ENCODE measurements around the gene GPC6. TPM values are rescaled to one million over a fixed set of nuclear protein-coding genes. Genes with fewer than 3 reads are reported as not detected.

Gene GPC6
- total RNA-seq (under 1 TPM in 3 of 5 donors, not detected in 2; 0.03 to 0.18 (median 0.06) TPM), total RNA-seq (0 to 0.19 (median 0) reads per million in 29 experiments)
- 0.07 TPM for total RNA-seq (2013)

DNA sequence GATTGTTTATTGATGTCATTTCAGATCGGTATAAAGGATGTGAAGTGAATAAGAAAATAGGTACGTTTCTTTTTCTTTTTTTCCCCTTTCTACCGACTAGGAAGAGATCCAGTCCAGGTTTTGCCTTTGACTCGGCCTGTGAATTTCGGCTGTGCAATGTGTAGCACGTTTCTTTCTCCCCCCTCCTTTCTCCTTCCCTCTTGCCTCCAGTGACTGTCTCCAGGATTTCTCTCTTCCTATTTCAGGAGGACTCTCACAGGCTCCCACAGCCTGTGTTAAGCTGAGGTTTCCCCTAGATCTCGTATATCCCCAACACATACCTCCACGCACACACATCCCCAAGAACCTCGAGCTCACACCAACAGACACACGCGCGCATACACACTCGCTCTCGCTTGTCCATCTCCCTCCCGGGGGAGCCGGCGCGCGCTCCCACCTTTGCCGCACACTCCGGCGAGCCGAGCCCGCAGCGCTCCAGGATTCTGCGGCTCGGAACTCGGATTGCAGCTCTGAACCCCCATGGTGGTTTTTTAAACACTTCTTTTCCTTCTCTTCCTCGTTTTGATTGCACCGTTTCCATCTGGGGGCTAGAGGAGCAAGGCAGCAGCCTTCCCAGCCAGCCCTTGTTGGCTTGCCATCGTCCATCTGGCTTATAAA is at the start of gene GPC6:
GPC6 (plus strand) TSS at position 185 of the 657 bp plus-strand sequence.
- H3K27me3 ChIP-seq (replicated peaks in 1 of 2; ENCODE audit: control insufficient read depth in 2 of 2, extremely low read depth in 1 of 2, insufficient read depth in 2 of 2, low read length in 1 of 2), result peaks cover 3 to 21% of the 10 kb centered on the region in 2 experiments
- H3K9me3 ChIP-seq, result no peaks in the 10 kb centered on the region
- peaks cover 2 to 9% (median 5%) of the 10 kb centered on the region in 3 donors for H3K4me1 Mint-ChIP-seq
- ChIA-PET POLR2A (no interaction called here), CTCF (no interaction called here)
- no peak within 1 kb of the TSS for H3K27ac ChIP-seq (ENCODE audit: low read length)
- no peaks in the 10 kb centered on the region for H3K9me3 Mint-ChIP-seq
- no peak within 1 kb of the TSS for H3K4me3 ChIP-seq (ENCODE audit: control insufficient read depth in 1 of 2, extremely low read depth in 1 of 2, low read length in 1 of 2)
- H3K4me3 Mint-ChIP-seq, result no peak within 1 kb of the TSS
- H3K27ac Mint-ChIP-seq, result no peak within 1 kb of the TSS
- ATAC-seq (replicated peaks in 1 of 4), result no peak
- WGBS (ENCODE audit: insufficient coverage), result 6% methylated on average over 29 of the region's 31 CpGs
- peaks cover 38 to 52% of the 10 kb centered on the region in 2 donors for H3K27me3 Mint-ChIP-seq
- no peak for DNase-seq
- no peaks in the 10 kb centered on the region for H3K36me3 ChIP-seq (ENCODE audit: control insufficient read depth in 2 of 2, extremely low read depth in 1 of 2, insufficient read depth in 1 of 2, low read length in 1 of 2)
- no peaks in the 10 kb centered on the region for H3K36me3 Mint-ChIP-seq
- no peaks in the 10 kb centered on the region for H3K4me1 ChIP-seq (ENCODE audit: control insufficient read depth in 1 of 2, extremely low read depth in 1 of 2, insufficient read depth in 2 of 2, low read length in 2 of 2)

DNA sequence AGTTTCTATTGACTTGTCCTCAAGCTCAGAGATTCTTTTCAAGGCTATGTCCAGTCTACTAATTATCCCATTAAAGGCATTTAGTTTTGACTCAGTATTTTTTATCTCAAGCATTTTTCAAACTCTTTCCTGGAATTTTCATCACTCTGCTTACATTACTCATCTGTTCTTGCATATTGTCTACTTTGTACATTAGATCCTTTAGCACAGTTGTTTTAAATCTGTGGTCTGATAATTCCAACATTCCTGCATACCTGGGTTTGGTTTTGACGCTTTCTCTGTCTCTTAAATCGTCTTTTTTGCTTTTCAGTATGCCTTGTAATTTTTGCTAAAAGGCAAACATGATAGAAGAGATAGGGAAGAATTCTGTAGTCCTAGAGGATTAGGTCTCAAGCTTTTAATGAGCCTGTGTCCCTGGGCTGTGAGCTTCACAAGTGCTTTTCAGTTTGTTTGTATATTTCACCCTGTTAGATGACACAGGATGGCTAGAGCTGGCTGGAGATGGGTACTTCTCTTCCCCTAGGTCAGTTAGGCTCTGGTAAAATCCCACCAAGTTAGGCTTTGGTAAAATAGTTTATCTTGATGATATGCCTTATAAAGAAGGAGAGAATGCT is 46.1 kb upstream of the GPC6 start:
- no peaks in the 10 kb centered on the region for H3K9me3 ChIP-seq
- ChIA-PET POLR2A (no interaction called here), CTCF (no interaction called here)
- 20% methylated on average over 1 of the region's 2 CpGs for whole genome bisulfite sequencing (ENCODE audit: insufficient coverage)
- no peaks in the 10 kb centered on the region for H3K36me3 ChIP-seq (ENCODE audit: control insufficient read depth in 2 of 2, extremely low read depth in 1 of 2, insufficient read depth in 1 of 2, low read length in 1 of 2)
- Mint-ChIP-seq H3K36me3 (no peaks in the 10 kb centered on the region), H3K4me1 (no peaks in the 10 kb centered on the region), H3K27ac (no peak overlapping the region), H3K4me3 (no peak overlapping the region), H3K9me3 (peaks cover 0 to 5% (median 5%) of the 10 kb centered on the region in 3 donors), H3K27me3 (no peaks in the 10 kb centered on the region)
- H3K27ac ChIP-seq (ENCODE audit: low read length), result no peak overlapping the region
- H3K4me3 ChIP-seq (ENCODE audit: control insufficient read depth in 1 of 2, extremely low read depth in 1 of 2, low read length in 1 of 2), result no peak overlapping the region
- H3K4me1 ChIP-seq (ENCODE audit: control insufficient read depth in 1 of 2, extremely low read depth in 1 of 2, insufficient read depth in 2 of 2, low read length in 2 of 2), result no peaks in the 10 kb centered on the region
- DNase-seq (no peak), ATAC-seq (replicated peaks in 1 of 4) (no peak)
- H3K27me3 ChIP-seq (replicated peaks in 1 of 2; ENCODE audit: control insufficient read depth in 2 of 2, extremely low read depth in 1 of 2, insufficient read depth in 2 of 2, low read length in 1 of 2), result no peaks in the 10 kb centered on the region

DNA sequence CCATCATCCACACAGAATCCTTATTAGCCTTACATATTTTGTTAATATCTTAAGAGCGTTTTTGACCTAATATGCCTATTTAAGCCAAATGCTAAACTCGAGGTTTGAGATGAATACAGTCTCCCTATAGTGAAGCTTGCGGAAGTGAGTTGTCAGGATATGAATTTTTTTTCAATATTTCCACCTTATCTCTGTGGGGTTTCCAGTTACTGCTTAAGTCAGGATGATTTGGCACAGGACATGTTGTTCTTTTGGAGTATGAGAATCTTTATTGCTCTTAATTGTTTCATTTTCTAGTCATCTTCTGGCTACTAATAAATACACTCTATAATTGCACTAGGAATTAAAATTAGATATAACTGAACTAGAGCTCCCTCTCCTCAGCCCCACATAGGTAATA is 44.2 kb upstream of the GPC6 start:
- H3K36me3 Mint-ChIP-seq, result no peaks in the 10 kb centered on the region
- peaks cover 0 to 5% (median 5%) of the 10 kb centered on the region in 3 donors for H3K9me3 Mint-ChIP-seq
- no peak for DNase-seq
- no CpG with 5 or more reads among the region's 3 CpGs for WGBS (ENCODE audit: insufficient coverage)
- Histone ChIP-seq H3K36me3 (ENCODE audit: control insufficient read depth in 2 of 2, extremely low read depth in 1 of 2, insufficient read depth in 1 of 2, low read length in 1 of 2) (no peaks in the 10 kb centered on the region), H3K4me1 (ENCODE audit: control insufficient read depth in 1 of 2, extremely low read depth in 1 of 2, insufficient read depth in 2 of 2, low read length in 2 of 2) (no peaks in the 10 kb centered on the region), H3K27ac (ENCODE audit: low read length) (no peak overlapping the region), H3K9me3 (no peaks in the 10 kb centered on the region), H3K4me3 (ENCODE audit: control insufficient read depth in 1 of 2, extremely low read depth in 1 of 2, low read length in 1 of 2) (no peak overlapping the region), H3K27me3 (replicated peaks in 1 of 2; ENCODE audit: control insufficient read depth in 2 of 2, extremely low read depth in 1 of 2, insufficient read depth in 2 of 2, low read length in 1 of 2) (no peaks in the 10 kb centered on the region)
- H3K27ac Mint-ChIP-seq, result no peak overlapping the region
- ChIA-PET POLR2A (no interaction called here), CTCF (no interaction called here)
- no peak overlapping the region for H3K4me3 Mint-ChIP-seq
- no peak for ATAC-seq (replicated peaks in 1 of 4)
- H3K4me1 Mint-ChIP-seq, result no peaks in the 10 kb centered on the region
- no peaks in the 10 kb centered on the region for H3K27me3 Mint-ChIP-seq

DNA sequence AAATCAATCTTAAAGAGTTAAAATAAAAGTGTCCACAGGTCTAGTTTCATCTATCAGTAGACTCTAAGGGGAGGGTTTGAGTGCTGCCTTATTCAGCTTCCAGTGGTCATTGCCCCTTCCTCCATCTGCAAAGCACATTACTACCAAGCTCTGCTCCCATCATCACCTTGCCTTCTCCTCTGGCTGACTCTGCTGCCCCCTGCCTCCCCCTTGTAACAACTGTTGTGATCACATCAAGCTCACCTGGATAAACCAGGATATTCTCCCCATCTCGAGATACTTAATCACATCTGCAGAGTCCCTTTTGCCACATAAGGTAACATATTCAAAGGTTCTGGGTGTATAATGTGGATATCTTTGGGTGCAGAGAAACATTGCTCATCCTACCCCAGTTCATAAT is 43.3 kb upstream of the GPC6 start:
- no CpG with 5 or more reads among the region's 1 CpG for WGBS (ENCODE audit: insufficient coverage)
- DNase-seq (no peak), ATAC-seq (replicated peaks in 1 of 4) (no peak)
- Histone ChIP-seq H3K4me1 (ENCODE audit: control insufficient read depth in 1 of 2, extremely low read depth in 1 of 2, insufficient read depth in 2 of 2, low read length in 2 of 2) (no peaks in the 10 kb centered on the region), H3K27ac (ENCODE audit: low read length) (no peak overlapping the region), H3K9me3 (no peaks in the 10 kb centered on the region), H3K4me3 (ENCODE audit: control insufficient read depth in 1 of 2, extremely low read depth in 1 of 2, low read length in 1 of 2) (no peak overlapping the region), H3K36me3 (ENCODE audit: control insufficient read depth in 2 of 2, extremely low read depth in 1 of 2, insufficient read depth in 1 of 2, low read length in 1 of 2) (no peaks in the 10 kb centered on the region), H3K27me3 (replicated peaks in 1 of 2; ENCODE audit: control insufficient read depth in 2 of 2, extremely low read depth in 1 of 2, insufficient read depth in 2 of 2, low read length in 1 of 2) (no peaks in the 10 kb centered on the region)
- Mint-ChIP-seq H3K9me3 (peaks cover 0 to 5% (median 5%) of the 10 kb centered on the region in 3 donors), H3K4me3 (no peak overlapping the region), H3K27me3 (no peaks in the 10 kb centered on the region), H3K27ac (no peak overlapping the region), H3K36me3 (no peaks in the 10 kb centered on the region), H3K4me1 (no peaks in the 10 kb centered on the region)
- ChIA-PET POLR2A (no interaction called here), CTCF (no interaction called here)

DNA sequence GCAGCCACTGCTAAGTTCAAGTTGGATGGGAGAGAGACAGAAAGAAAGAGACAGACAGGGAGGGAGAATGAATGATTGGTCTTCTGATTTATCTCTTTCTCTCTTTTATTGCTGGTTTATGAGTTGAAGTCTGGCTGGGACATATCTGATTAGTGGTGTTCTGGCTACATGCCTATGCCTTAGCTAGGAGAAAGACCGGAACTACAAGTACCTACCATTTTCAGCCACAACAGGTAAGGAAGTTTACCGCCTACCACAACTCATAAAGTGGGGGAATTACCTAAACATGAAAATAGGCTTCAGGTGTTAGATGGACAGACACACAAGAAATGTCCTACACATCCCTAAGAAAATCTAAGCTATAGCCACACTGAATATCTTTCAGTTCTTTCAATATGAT is 36.6 kb upstream of the GPC6 start:
- Mint-ChIP-seq H3K27ac (no peak overlapping the region), H3K9me3 (peaks cover 5 to 13% (median 7%) of the 10 kb centered on the region in 3 donors), H3K27me3 (no peaks in the 10 kb centered on the region), H3K4me3 (no peak overlapping the region), H3K4me1 (no peaks in the 10 kb centered on the region), H3K36me3 (no peaks in the 10 kb centered on the region)
- no peak for ATAC-seq (replicated peaks in 1 of 4)
- Histone ChIP-seq H3K9me3 (no peaks in the 10 kb centered on the region), H3K4me3 (ENCODE audit: control insufficient read depth in 1 of 2, extremely low read depth in 1 of 2, low read length in 1 of 2) (no peak overlapping the region), H3K36me3 (ENCODE audit: control insufficient read depth in 2 of 2, extremely low read depth in 1 of 2, insufficient read depth in 1 of 2, low read length in 1 of 2) (no peaks in the 10 kb centered on the region), H3K4me1 (ENCODE audit: control insufficient read depth in 1 of 2, extremely low read depth in 1 of 2, insufficient read depth in 2 of 2, low read length in 2 of 2) (no peaks in the 10 kb centered on the region), H3K27ac (ENCODE audit: low read length) (no peak overlapping the region), H3K27me3 (replicated peaks in 1 of 2; ENCODE audit: control insufficient read depth in 2 of 2, extremely low read depth in 1 of 2, insufficient read depth in 2 of 2, low read length in 1 of 2) (no peaks in the 10 kb centered on the region)
- no CpG with 5 or more reads among the region's 2 CpGs for WGBS (ENCODE audit: insufficient coverage)
- no peak for DNase-seq
- ChIA-PET POLR2A (interaction anchor here in 1 of 2 donors (0.5 kb wide), 1 partner anchor 597 kb away, joined by 3 read pairs; no protein-coding TSS in a partner anchor), CTCF (no interaction called here)

DNA sequence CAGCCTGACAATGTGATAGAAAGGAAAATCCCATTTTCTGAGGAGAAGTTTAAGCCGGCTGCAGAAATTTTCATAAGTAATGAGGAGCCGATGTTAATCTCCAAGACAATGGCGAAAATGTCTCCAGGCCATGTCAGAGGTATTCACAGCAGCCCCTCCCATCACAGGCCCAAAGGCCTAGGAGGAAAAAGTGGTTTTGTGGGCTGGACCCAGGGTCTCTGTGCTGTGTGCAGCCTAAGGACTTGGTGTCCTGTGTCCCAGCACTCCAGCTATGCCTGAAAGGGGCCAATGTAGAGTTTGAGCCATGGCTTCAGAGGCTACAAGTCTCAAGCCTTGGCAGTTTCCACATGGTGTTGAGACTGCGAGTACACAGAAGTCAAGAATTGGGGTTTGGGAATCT is 32.9 kb upstream of the GPC6 start:
- DNase-seq (no peak), ATAC-seq (replicated peaks in 1 of 4) (no peak)
- no peaks in the 10 kb centered on the region for H3K4me1 Mint-ChIP-seq
- no peaks in the 10 kb centered on the region for H3K4me1 ChIP-seq (ENCODE audit: control insufficient read depth in 1 of 2, extremely low read depth in 1 of 2, insufficient read depth in 2 of 2, low read length in 2 of 2)
- CTCF ChIA-PET, result no interaction called here
- no peak overlapping the region for H3K4me3 Mint-ChIP-seq
- H3K27me3 ChIP-seq (replicated peaks in 1 of 2; ENCODE audit: control insufficient read depth in 2 of 2, extremely low read depth in 1 of 2, insufficient read depth in 2 of 2, low read length in 1 of 2), result no peaks in the 10 kb centered on the region
- no peaks in the 10 kb centered on the region for H3K27me3 Mint-ChIP-seq
- no peaks in the 10 kb centered on the region for H3K36me3 ChIP-seq (ENCODE audit: control insufficient read depth in 2 of 2, extremely low read depth in 1 of 2, insufficient read depth in 1 of 2, low read length in 1 of 2)
- H3K9me3 ChIP-seq, result no peaks in the 10 kb centered on the region
- H3K9me3 Mint-ChIP-seq, result peaks cover 5 to 17% (median 7%) of the 10 kb centered on the region in 3 donors
- 67% methylated on average over 1 of the region's 4 CpGs for WGBS (ENCODE audit: insufficient coverage)
- no peak overlapping the region for H3K4me3 ChIP-seq (ENCODE audit: control insufficient read depth in 1 of 2, extremely low read depth in 1 of 2, low read length in 1 of 2)
- POLR2A ChIA-PET, result no interaction called here
- H3K27ac ChIP-seq (ENCODE audit: low read length), result no peak overlapping the region
- no peaks in the 10 kb centered on the region for H3K36me3 Mint-ChIP-seq
- no peak overlapping the region for H3K27ac Mint-ChIP-seq

All from T-cell (primary cell).